Measurements from ENCODE around the gene MUC2. TPM values are rescaled to one million over a fixed set of nuclear protein-coding genes. Genes with fewer than 3 reads are reported as not detected.

MUC2 gene
- total and polyA plus RNA-seq, 2 of the 4 experiments (the other 2 are of a cell fraction) = not detected

GRCh38 chr11:1087279-1087960 lies 12.7 kb downstream of the MUC2 start:
- CTCF ChIA-PET = no interaction called here
- BruUV-seq (replicated peaks) = no TSS peak

More at GRCh38 chr11:1087279-1087960, 12.7 kb downstream of the MUC2 start:
- Histone ChIP-seq H2AK5ac (ENCODE audit: low read depth, low read length) (no peak overlapping the region), H3K56ac (ENCODE audit: extremely low read depth, insufficient read depth, low read length) (no peak overlapping the region), H3K27me3 (ENCODE audit: control insufficient read depth, insufficient read depth, low read length) (no peaks in the 10 kb centered on the region; the same call in none of the 2 replicates), H2BK120ac (ENCODE audit: low read depth, low read length) (no peak overlapping the region), H4K91ac (ENCODE audit: insufficient read depth, low read depth, low read length) (no peak overlapping the region), H3K23ac (ENCODE audit: low read depth, low read length) (no peak overlapping the region), H4K8ac (ENCODE audit: low read depth in 2 of 2, low read length in 2 of 2) (no peak overlapping the region), H3K4ac (ENCODE audit: low read depth, low read length) (no peak overlapping the region), H2BK15ac (ENCODE audit: low read depth, low read length) (no peak overlapping the region), H4K20me1 (ENCODE audit: insufficient read depth, low read length) (peaks cover 5% of the 10 kb centered on the region; the same call in 1 of the 2 replicates), H3K18ac (ENCODE audit: low read depth, low read length) (no peak overlapping the region), H2AK9ac (replicated peaks; ENCODE audit: low read depth, low read length, poor library complexity) (no peak overlapping the region), H3K9me1 (ENCODE audit: insufficient read depth, low read length) (peaks cover 5% of the 10 kb centered on the region; the same call in 1 of the 2 replicates), H3K4me3 (ENCODE audit: insufficient read depth, low read depth, low read length) (no peak overlapping the region), H2AFZ (replicated peaks; ENCODE audit: low read length, poor library complexity) (peak overlapping the region; percentile 32), H4K5ac (ENCODE audit: low read depth, low read length) (no peak overlapping the region), H3K27ac (ENCODE audit: insufficient read depth, low read length) (no peak overlapping the region), H3K9me3 (ENCODE audit: control insufficient read depth, insufficient read depth, low read length) (peaks cover 8% of the 10 kb centered on the region; the same call in 1 of the 2 replicates), H2BK5ac (ENCODE audit: low read depth, low read length, poor library complexity, severe bottlenecking) (no peak overlapping the region), H3K36me3 (ENCODE audit: control insufficient read depth, insufficient read depth, low read length) (no peaks in the 10 kb centered on the region), H3K4me2 (ENCODE audit: low read depth, low read length) (no peak overlapping the region), H3K4me1 (ENCODE audit: control insufficient read depth, insufficient read depth, low read length) (no peaks in the 10 kb centered on the region), H3K79me1 (ENCODE audit: low read depth in 1 of 2, low read length in 2 of 2) (no peaks in the 10 kb centered on the region), H3K14ac (replicated peaks; ENCODE audit: low read depth, low read length) (no peak overlapping the region), H2BK20ac (ENCODE audit: low read depth, low read length) (no peak overlapping the region), H3K9ac (ENCODE audit: low read depth, low read length) (no peak overlapping the region)
- in situ Hi-C loops (cut with MboI; ENCODE audit: low sequenced_read_pairs) = no loop called here
- no peak for TF ChIP-seq CEBPB (IDR thresholded peaks at IDR 0.05; ENCODE audit: low read depth, low read length)
- TF ChIP-seq BHLHE40 (IDR thresholded peaks at IDR 0.05; ENCODE audit: low read depth, low read length) = no peak
- no peak for TF ChIP-seq FOS (IDR thresholded peaks at IDR 0.05; ENCODE audit: low read depth, low read length)
- POLR2A ChIA-PET (ENCODE audit: unreplicated experiment) = no interaction called here
- WGBS, 2 experiments (ENCODE audit: extremely low coverage in 2 of 2, insufficient read length in 1 of 2) = 88% methylated on average over 5 of the region's 17 CpGs; no CpG with 5 or more reads in 1 of the 2 experiments
- no peak for ATAC-seq (ENCODE audit: low read depth)
- dilution Hi-C loops (cut with HindIII; ENCODE audit: low sequenced_read_pairs, unreplicated experiment) = no loop called here
- no peak for DNase-seq
- intact Hi-C loops (cut with micrococcal nuclease) = no loop called here

All from IMR-90 (cell line).